HT-29 (cell line): ENCODE data around the gene NELFA. TPM values are rescaled to one million over a fixed set of nuclear protein-coding genes. Genes with fewer than 3 reads are reported as not detected.

Experiments used
- DNase-seq: peaks from one replicate; pipeline ENCODE4 v3.0.0-alpha.2; 2015; ENCODE audit warnings: low spot score
- small RNA-seq: library from RNA; depleted of rRNA; stranded (forward); fragments of <200 nt; gene quantifications from one replicate; pipeline ENCODE3, GENCODE V24; 2014
- total RNA-seq: library from RNA; depleted of rRNA; stranded (reverse); fragments of >200 nt; shearing (Covaris generic); gene quantifications from 2 replicates; pipeline ENCODE4 v1.2.3, GENCODE V29; 2014; rRNA removed

The NELFA gene
- total RNA-seq, 1 experiment from 2014 or later: 49.4 TPM

DNA sequence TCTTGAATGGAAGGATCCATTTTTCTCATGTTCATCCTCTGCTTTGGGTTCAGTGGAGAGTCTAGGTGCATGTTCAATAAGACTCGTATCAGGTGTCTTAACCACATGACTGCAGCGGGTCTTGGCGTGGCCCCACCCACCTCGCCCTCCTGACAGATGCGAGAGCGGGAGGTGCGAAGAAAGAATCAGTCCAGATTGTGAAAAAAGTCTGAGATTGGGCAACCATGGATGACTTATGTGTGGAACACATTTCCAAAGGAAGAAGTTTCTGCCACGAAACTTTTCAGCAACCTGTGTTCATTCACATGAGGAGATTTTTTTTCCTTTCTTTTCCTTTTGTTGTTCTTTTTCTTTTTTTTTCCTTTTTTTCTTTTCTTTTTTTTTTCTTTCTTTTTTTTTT lies 70.7 kb downstream of the NELFA start:
- no peak for DNase-seq

DNA sequence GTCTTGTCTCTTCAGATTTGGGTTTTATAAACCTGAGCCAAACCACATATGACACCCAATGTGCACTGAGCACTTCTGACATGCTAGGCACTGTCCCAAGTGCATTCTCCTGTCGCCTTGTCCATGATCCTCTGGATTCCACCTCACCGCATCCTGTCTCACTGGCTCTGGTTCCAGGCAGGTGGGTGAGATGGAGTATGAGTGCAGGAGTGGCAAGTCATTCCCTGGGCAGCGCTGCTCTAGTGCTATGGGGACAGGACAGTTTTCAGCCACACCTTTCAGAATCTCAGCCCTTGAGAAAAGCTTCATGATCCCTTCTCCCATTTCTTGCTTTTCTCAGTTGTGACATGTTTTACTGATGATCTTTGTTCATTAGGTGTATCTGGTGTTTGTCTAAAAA lies 71.2 kb downstream of the NELFA start:
- DNase-seq: no peak

DNA sequence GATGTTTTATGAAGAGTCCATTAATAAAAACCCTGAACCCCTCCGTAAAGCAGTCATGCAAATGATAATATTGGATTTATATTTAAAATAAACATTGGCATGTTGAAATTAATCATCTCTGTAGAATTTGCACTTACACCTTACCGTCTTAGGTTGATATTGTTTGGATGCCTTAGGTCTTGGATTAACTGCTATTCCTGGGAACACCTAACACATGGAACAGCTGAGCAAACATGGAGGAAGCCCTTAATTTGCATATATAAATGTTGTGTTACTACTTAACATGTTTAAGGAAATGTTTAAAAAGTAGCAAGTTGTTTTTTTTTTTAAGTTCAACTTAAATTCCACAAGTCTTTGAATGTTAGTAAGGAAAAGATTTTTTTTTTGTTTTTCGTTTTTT lies 75.1 kb downstream of the NELFA start:
- no peak for DNase-seq

DNA sequence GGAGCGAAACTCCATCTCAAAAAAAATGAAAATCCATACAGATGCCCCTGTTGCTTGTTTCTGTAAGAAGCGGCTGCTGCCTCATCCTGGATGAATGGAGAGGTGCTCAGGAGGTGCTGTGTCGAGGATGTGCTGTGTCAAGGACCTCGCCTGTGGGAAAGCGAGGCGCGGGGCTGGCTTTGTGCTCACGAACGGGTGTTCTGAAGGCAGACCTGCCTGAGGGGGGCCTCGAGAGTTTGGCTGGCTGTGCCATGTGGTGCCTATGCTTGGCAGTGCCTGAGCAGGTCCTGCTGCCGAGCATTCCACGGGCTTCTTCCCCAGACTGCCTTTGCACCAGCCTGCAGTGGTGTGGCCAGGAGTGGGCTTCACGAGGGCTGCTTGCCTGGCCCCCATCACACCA lies 76.0 kb downstream of the NELFA start:
- no peak for DNase-seq

Small RNA genes lying within 50 kb of the gene (small RNA-seq; reads per million reads assigned to genes)
- 368 reads per million, percentile 98 among the genes with 10 or more reads in this experiment for gene SCARNA22

Other genes starting within 250 kb of the NELFA start
- 73.4 and 77.0 TPM in 2 replicates for gene FGFR3, start 215.7 kb downstream of the NELFA start, total RNA-seq
- gene LETM1, start 152.8 kb downstream of the NELFA start, total RNA-seq: 95.8 and 106 TPM in 2 replicates
- gene NSD2, start 137.6 kb downstream of the NELFA start, total RNA-seq: 70.5 and 73.7 TPM in 2 replicates
- gene NAT8L, start 50.4 kb upstream of the NELFA start, total RNA-seq: 0.08 TPM in 1 of 2 replicates, not detected in the other
- gene HAUS3, start 233.1 kb upstream of the NELFA start, total RNA-seq: 9.7 and 10.8 TPM in 2 replicates
- 0.31 and 0.71 TPM in 2 replicates for gene POLN, start 233.1 kb upstream of the NELFA start, total RNA-seq